ENCODE results near the gene GDAP1L1.

DNA sequence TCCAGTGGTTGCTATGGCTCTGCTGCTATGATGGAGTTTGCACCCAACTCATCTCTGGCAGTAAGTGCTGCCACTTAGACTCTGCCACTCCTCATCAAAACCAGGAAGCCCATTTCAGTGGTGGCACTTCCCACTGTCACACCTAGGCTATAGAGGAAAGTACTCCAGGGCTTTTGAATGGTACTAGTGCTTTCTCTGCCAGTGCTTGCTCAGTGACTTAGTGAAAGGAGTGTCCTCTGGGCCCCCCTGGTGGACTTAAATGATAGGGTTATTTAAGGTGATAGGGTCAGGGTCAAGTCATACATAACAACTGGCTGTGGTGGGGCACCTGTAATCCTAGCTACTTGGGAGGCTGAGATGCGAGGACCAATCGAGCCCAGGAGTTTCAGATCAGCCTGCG is 41.1 kb downstream of the GDAP1L1 start:
- TF ChIP-seq POLR2A (IDR thresholded peaks at IDR 0.05; ENCODE audit: low read length) (no peak), GATA1 (IDR thresholded peaks at IDR 0.05; ENCODE audit: low read depth, low read length) (no peak)

All from erythroblast (primary cell).